Measurements from ENCODE around the gene HDDC3.
A peak's percentile ranks its signal among the peaks of the same experiment; 100 is the strongest.

HDDC3 gene

GRCh38 chr15:90946941-90947576 is 14.7 kb upstream of the HDDC3 start:
- Mint-ChIP-seq H3K27ac (no peak overlapping the region), H3K36me3 (ENCODE audit: low read depth) (peaks cover 25% of the 10 kb centered on the region)

GRCh38 chr15:90946538-90946937 is 14.2 kb upstream of the HDDC3 start:
- Mint-ChIP-seq H3K4me3 (no peak overlapping the region), H3K9me3 (no peaks in the 10 kb centered on the region), H3K4me1 (ENCODE audit: low read depth) (no peaks in the 10 kb centered on the region), H3K36me3 (ENCODE audit: low read depth) (peaks cover 22% of the 10 kb centered on the region), H3K27me3 (ENCODE audit: low read depth) (no peaks in the 10 kb centered on the region), H3K27ac (no peak overlapping the region)

More at GRCh38 chr15:90946941-90947576, 14.7 kb upstream of the HDDC3 start:
- Mint-ChIP-seq H3K4me1 (ENCODE audit: low read depth) (no peaks in the 10 kb centered on the region), H3K9me3 (no peaks in the 10 kb centered on the region), H3K27me3 (ENCODE audit: low read depth) (no peaks in the 10 kb centered on the region), H3K4me3 (no peak overlapping the region)

GRCh38 chr15:90945091-90945490 is 12.7 kb upstream of the HDDC3 start:
- Mint-ChIP-seq H3K9me3 (no peaks in the 10 kb centered on the region), H3K27ac (no peak overlapping the region), H3K4me1 (ENCODE audit: low read depth) (no peaks in the 10 kb centered on the region), H3K36me3 (ENCODE audit: low read depth) (peaks cover 34% of the 10 kb centered on the region), H3K27me3 (ENCODE audit: low read depth) (no peaks in the 10 kb centered on the region), H3K4me3 (no peak overlapping the region)

DNA sequence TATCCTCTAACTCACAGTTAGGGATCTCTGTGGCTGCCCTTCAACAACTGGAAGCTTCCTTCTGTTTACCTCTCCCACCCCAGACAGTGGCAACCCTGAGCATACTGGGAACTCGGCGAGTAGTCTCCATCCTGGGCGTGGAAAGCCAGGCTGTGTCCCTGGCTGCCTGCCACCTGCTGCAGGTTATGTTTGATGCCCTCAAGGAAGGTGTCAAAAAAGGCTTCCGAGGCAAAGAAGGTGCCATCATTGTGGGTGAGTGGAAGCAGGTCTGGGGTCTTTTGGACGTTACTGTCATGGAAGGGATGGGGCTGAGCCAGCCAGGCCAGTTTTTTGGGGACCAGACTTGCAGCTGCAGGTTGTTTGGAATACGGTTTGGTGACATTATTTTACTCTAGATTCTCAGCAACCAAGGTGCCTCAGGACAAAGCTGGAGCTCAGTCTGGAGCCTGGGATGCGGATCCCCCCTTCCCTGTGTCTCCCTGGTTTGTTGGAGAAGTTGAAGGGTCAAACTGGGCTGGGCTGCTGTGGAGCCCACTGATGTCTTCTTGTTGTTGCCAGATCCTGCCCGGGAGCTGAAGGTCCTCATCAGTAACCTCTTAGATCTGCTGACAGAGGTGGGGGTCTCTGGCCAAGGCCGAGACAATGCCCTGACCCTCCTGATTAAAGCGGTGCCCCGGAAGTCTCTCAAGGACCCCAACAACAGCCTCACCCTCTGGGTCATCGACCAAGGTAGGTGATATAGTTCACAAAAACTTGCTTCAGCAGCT is 10.2 kb upstream of the HDDC3 start:
- peaks cover 29% of the 10 kb centered on the region for H3K36me3 Mint-ChIP-seq (ENCODE audit: low read depth)
- H3K4me1 Mint-ChIP-seq (ENCODE audit: low read depth): no peaks in the 10 kb centered on the region
- no peak overlapping the region for H3K27ac Mint-ChIP-seq
- H3K9me3 Mint-ChIP-seq: no peaks in the 10 kb centered on the region
- H3K4me3 Mint-ChIP-seq: no peak overlapping the region
- no peaks in the 10 kb centered on the region for H3K27me3 Mint-ChIP-seq (ENCODE audit: low read depth)

GRCh38 chr15:90941038-90941437 is 8.7 kb upstream of the HDDC3 start:
- no peak overlapping the region for H3K27ac Mint-ChIP-seq

GRCh38 chr15:90939756-90940155 is 7.4 kb upstream of the HDDC3 start:
- Mint-ChIP-seq H3K27ac (no peak overlapping the region), H3K27me3 (ENCODE audit: low read depth) (no peaks in the 10 kb centered on the region), H3K4me3 (no peak overlapping the region), H3K36me3 (ENCODE audit: low read depth) (peaks cover 31% of the 10 kb centered on the region), H3K4me1 (ENCODE audit: low read depth) (peaks cover 11% of the 10 kb centered on the region), H3K9me3 (no peaks in the 10 kb centered on the region)

More at GRCh38 chr15:90941038-90941437, 8.7 kb upstream of the HDDC3 start:
- Mint-ChIP-seq H3K27me3 (ENCODE audit: low read depth) (no peaks in the 10 kb centered on the region), H3K36me3 (ENCODE audit: low read depth) (peaks cover 30% of the 10 kb centered on the region), H3K4me3 (no peak overlapping the region), H3K9me3 (no peaks in the 10 kb centered on the region), H3K4me1 (ENCODE audit: low read depth) (peaks cover 9% of the 10 kb centered on the region)

DNA sequence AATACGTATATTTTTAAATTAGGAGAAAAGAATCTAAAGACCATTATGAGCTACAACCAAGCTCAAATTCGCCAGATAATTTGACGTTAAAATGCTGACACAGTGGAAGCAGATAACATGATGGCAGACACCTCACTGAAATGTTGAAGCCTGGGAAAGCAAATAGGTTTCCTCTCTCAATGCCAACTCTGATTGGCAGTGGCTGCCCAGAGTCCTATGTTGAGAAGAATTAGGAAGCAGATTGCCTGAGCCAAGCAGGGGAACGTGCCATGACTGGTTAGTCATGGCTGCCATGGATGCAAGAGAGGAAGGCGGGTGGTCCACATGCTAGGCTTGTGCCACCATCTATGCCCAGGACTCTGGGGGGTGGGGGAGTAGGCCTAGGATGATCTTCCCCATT is 5.9 kb upstream of the HDDC3 start:
- Mint-ChIP-seq H3K4me1 (ENCODE audit: low read depth) (peaks cover 21% of the 10 kb centered on the region), H3K27me3 (ENCODE audit: low read depth) (no peaks in the 10 kb centered on the region), H3K4me3 (no peak overlapping the region), H3K36me3 (ENCODE audit: low read depth) (peaks cover 31% of the 10 kb centered on the region), H3K9me3 (no peaks in the 10 kb centered on the region), H3K27ac (no peak overlapping the region)

DNA sequence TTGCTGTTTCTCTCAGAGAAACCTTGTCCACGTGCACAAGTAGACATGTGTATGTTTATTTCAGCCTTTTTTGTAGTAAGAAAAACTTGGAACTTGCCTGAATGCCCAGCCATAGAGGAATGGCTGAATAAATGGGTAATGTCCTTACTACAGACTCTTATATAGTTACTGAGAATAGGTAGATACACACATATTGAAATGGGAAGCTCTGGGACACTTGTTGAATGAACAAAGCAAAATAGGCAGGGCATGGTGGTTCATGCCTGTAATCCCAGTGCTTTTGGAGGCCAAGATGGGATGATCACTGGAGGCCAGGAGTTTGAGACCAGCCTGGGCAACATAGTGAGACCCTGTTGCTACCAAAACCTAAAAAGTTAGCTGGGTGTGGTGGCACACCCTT is 4.5 kb upstream of the HDDC3 start:
- Mint-ChIP-seq H3K27ac (peak overlapping the region; percentile 7), H3K4me1 (ENCODE audit: low read depth) (peaks cover 27% of the 10 kb centered on the region), H3K9me3 (no peaks in the 10 kb centered on the region), H3K4me3 (peak overlapping the region; percentile 92), H3K36me3 (ENCODE audit: low read depth) (peaks cover 29% of the 10 kb centered on the region), H3K27me3 (ENCODE audit: low read depth) (no peaks in the 10 kb centered on the region)

DNA sequence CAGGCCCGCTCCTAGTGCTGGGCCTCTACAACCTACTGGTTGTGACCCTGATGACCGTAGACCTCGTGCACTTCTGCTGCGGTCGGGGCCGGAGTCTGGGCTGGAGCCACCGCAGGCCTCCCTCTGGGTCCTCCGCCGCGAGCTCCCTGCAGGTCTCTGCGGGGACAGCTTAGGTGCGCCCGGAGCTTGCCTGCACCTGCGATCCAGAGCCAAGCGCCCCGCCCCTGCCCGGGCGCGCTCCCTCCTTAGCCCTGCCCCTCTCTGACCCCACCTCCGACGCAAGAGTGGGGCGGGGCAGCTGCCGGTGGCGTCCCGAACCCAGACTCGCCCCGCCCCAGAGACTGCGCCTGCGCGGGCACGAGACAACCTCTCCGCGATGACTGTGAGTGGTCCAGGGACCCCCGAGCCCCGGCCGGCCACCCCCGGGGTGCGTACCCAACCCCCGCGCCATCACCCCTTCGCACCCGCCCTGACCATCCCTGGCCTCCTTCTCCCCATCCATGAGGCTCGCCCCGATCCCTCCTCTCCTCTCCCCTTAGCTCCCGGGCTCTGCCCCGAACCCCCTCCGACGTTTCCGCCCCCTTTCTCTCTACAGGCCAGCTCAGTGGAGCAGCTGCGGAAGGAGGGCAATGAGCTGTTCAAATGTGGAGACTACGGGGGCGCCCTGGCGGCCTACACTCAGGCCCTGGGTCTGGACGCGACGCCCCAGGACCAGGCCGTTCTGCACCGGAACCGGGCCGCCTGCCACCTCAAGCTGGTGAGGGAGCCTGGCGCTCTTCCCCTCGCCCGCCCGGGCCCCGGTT is 2.8 kb upstream of the HDDC3 start, which contains the start of gene UNC45A:
Gene UNC45A (plus strand): TSS at position 337 of the 803 bp plus-strand sequence. CDS start 40 bp downstream, at position 377.
- no peaks in the 10 kb centered on the region for H3K9me3 Mint-ChIP-seq
- peak within 1 kb of the TSS; percentile 100 for H3K27ac Mint-ChIP-seq
- H3K36me3 Mint-ChIP-seq (ENCODE audit: low read depth): peaks cover 19% of the 10 kb centered on the region
- H3K4me1 Mint-ChIP-seq (ENCODE audit: low read depth): peaks cover 41% of the 10 kb centered on the region
- peak within 1 kb of the TSS; percentile 92 for H3K4me3 Mint-ChIP-seq
- H3K27me3 Mint-ChIP-seq (ENCODE audit: low read depth): no peaks in the 10 kb centered on the region

GRCh38 chr15:90934256-90934948 is 2.1 kb upstream of the HDDC3 start:
- H3K36me3 Mint-ChIP-seq (ENCODE audit: low read depth): peaks cover 14% of the 10 kb centered on the region
- H3K27ac Mint-ChIP-seq: peak overlapping the region; percentile 100
- H3K9me3 Mint-ChIP-seq: no peaks in the 10 kb centered on the region
- peak overlapping the region; percentile 92 for H3K4me3 Mint-ChIP-seq
- no peaks in the 10 kb centered on the region for H3K27me3 Mint-ChIP-seq (ENCODE audit: low read depth)
- peaks cover 44% of the 10 kb centered on the region for H3K4me1 Mint-ChIP-seq (ENCODE audit: low read depth)

GRCh38 chr15:90933301-90933700 is 952 bp upstream of the HDDC3 start:
- peak overlapping the region; percentile 100 for H3K27ac Mint-ChIP-seq

DNA sequence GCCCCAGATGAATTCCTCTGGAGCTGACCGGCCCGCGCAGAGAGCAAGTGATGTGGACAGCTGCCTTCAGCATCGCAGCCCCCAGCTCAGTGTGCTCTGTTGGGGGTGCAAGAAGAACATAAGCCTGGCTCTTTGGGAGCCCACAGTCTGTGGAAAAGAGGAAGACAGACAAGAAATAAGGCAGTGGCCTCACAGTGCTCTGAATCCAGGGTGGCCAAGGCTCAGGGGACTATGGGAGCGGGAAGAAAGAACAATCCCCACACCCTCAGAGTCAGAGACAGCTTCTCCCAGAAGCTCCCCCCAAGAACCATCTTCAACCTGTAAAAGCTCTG is 277 bp upstream of the HDDC3 start:
- Mint-ChIP-seq H3K27ac (peak overlapping the region; percentile 100), H3K9me3 (no peaks in the 10 kb centered on the region), H3K4me1 (ENCODE audit: low read depth) (peaks cover 51% of the 10 kb centered on the region), H3K36me3 (ENCODE audit: low read depth) (peaks cover 11% of the 10 kb centered on the region), H3K4me3 (peak overlapping the region; percentile 98), H3K27me3 (ENCODE audit: low read depth) (no peaks in the 10 kb centered on the region)

More at GRCh38 chr15:90933301-90933700, 952 bp upstream of the HDDC3 start:
- peaks cover 50% of the 10 kb centered on the region for H3K4me1 Mint-ChIP-seq (ENCODE audit: low read depth)
- H3K36me3 Mint-ChIP-seq (ENCODE audit: low read depth): peaks cover 13% of the 10 kb centered on the region
- peak overlapping the region; percentile 23 for H3K4me3 Mint-ChIP-seq
- no peaks in the 10 kb centered on the region for H3K9me3 Mint-ChIP-seq
- no peaks in the 10 kb centered on the region for H3K27me3 Mint-ChIP-seq (ENCODE audit: low read depth)

GRCh38 chr15:90931575-90931827 is 848 bp downstream of the HDDC3 start:
- Mint-ChIP-seq H3K9me3 (no peaks in the 10 kb centered on the region), H3K27ac (peak overlapping the region; percentile 100), H3K36me3 (ENCODE audit: low read depth) (peaks cover 9% of the 10 kb centered on the region), H3K4me1 (ENCODE audit: low read depth) (peaks cover 47% of the 10 kb centered on the region), H3K27me3 (ENCODE audit: low read depth) (no peaks in the 10 kb centered on the region), H3K4me3 (peak overlapping the region; percentile 98)

GRCh38 chr15:90930861-90931574 is 1.3 kb downstream of the HDDC3 start:
- peak overlapping the region; percentile 98 for H3K4me3 Mint-ChIP-seq
- peaks cover 4% of the 10 kb centered on the region for H3K36me3 Mint-ChIP-seq (ENCODE audit: low read depth)
- H3K27me3 Mint-ChIP-seq (ENCODE audit: low read depth): no peaks in the 10 kb centered on the region
- H3K9me3 Mint-ChIP-seq: no peaks in the 10 kb centered on the region
- H3K27ac Mint-ChIP-seq: peak overlapping the region; percentile 100
- H3K4me1 Mint-ChIP-seq (ENCODE audit: low read depth): peaks cover 42% of the 10 kb centered on the region

Measured in T-helper 1 cell treated with Interleukin-12 subunit alpha and Interleukin-12 subunit beta and Interleukin-4 antibody, amounts not matched to agents 30 μg/mL and 1 μg/mL, for 36 hours (primary cell).